Measurements from ENCODE around the gene PHACTR1. TPM values are rescaled to one million over a fixed set of nuclear protein-coding genes. Genes with fewer than 3 reads are reported as not detected.
A peak's percentile ranks its signal among the peaks of the same experiment; 100 is the strongest.

PHACTR1 gene
- total and polyA plus RNA-seq, 2 donors (not counting 1 experiment from before 2014, with no cell fraction given): 0.60 to 1.2 TPM

DNA sequence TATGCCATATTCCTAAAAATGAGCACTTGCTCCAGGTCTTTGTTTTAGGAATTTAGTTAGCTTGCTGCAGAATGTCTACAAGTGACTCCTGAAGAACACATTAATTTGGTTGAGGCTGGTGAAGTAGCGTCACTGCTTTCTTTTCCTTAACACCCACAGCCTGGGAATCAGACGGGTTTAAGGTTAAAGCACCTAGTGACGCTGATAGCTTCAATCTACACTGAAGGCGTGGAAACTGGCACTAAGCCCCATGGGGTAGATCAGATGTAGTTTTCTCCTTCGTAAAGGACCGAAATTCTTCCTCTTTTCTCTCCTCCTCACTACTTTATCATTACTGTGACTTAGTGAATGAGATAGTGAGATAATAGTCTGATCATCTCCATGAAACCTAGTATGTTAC, 521.5 kb downstream of the PHACTR1 start:
- Histone ChIP-seq H3K4me1 (ENCODE audit: control insufficient read depth, extremely low read depth, insufficient read depth, low read length) (no peaks in the 10 kb centered on the region), H3K4me3 (replicated peaks in 1 of 4; ENCODE audit: control extremely low read depth in 1 of 4, insufficient read depth in 1 of 4, low read depth in 3 of 4, low read length in 4 of 4) (no peak overlapping the region), H2AFZ (ENCODE audit: low read length) (no peak overlapping the region), H3K36me3 (ENCODE audit: control insufficient read depth, insufficient read depth, low read length) (no peaks in the 10 kb centered on the region), H3K4me2 (ENCODE audit: extremely low read depth, insufficient read depth, low read length) (no peak overlapping the region), H3K27me3 (ENCODE audit: control insufficient read depth, insufficient read depth, low read length) (no peaks in the 10 kb centered on the region), H3K27ac (ENCODE audit: insufficient read depth, low read length) (no peak overlapping the region), H4K20me1 (ENCODE audit: control insufficient read depth, extremely low read depth, insufficient read depth, low read length) (no peaks in the 10 kb centered on the region), H3K9ac (ENCODE audit: insufficient read depth, low read length) (no peak overlapping the region), H3K9me3 (ENCODE audit: control insufficient read depth, insufficient read depth, low read depth, low read length) (no peaks in the 10 kb centered on the region), H3K79me2 (ENCODE audit: control insufficient read depth, insufficient read depth, low read length) (no peaks in the 10 kb centered on the region)
- TF ChIP-seq EZH2 (IDR thresholded peaks at IDR 0.05; ENCODE audit: low read length, missing control alignments): no peak
- TF ChIP-seq, protein P1, sequence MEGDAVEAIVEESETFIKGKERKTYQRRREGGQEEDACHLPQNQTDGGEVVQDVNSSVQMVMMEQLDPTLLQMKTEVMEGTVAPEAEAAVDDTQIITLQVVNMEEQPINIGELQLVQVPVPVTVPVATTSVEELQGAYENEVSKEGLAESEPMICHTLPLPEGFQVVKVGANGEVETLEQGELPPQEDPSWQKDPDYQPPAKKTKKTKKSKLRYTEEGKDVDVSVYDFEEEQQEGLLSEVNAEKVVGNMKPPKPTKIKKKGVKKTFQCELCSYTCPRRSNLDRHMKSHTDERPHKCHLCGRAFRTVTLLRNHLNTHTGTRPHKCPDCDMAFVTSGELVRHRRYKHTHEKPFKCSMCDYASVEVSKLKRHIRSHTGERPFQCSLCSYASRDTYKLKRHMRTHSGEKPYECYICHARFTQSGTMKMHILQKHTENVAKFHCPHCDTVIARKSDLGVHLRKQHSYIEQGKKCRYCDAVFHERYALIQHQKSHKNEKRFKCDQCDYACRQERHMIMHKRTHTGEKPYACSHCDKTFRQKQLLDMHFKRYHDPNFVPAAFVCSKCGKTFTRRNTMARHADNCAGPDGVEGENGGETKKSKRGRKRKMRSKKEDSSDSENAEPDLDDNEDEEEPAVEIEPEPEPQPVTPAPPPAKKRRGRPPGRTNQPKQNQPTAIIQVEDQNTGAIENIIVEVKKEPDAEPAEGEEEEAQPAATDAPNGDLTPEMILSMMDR (conservative IDR thresholded peaks at IDR 0.05 in 1 of 2, IDR thresholded peaks at IDR 0.05 in 1 of 2; ENCODE audit: low read depth in 1 of 2, low read length in 2 of 2): no peak
- DNase-seq (ENCODE audit: low read depth in 2 of 2): no peak

DNA sequence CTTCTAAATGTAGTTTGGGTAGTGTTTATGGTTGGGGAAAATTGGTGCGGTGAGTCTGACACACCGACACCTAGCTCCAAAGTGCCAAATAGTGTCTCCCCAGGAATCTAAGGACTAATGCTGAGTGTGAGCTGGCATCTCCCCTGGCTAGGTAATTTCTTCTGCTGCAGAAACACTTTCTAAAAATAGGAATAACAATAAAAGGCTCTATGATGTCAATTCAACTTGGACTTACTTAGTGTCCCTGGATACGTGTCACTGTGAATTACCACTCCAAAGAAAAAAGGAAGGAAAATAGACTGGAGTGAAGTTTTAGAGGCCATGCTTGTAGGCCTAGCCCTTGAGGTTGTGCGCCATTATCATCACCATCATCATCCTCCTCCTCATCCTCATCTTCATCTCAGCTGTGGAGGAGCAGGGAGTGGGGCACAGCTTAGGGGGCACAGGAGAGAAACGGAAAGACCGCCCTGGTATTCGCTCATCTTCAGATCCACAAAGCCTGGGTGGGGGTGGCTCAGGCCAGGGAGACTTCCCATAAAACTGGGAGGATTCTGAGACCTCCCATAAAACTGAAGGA, 522.2 kb downstream of the PHACTR1 start:
- Histone ChIP-seq H3K79me2 (ENCODE audit: control insufficient read depth, insufficient read depth, low read length) (no peaks in the 10 kb centered on the region), H2AFZ (ENCODE audit: low read length) (no peak overlapping the region), H3K27me3 (ENCODE audit: control insufficient read depth, insufficient read depth, low read length) (no peaks in the 10 kb centered on the region), H3K36me3 (ENCODE audit: control insufficient read depth, insufficient read depth, low read length) (no peaks in the 10 kb centered on the region), H3K9ac (ENCODE audit: insufficient read depth, low read length) (no peak overlapping the region), H3K4me1 (ENCODE audit: control insufficient read depth, extremely low read depth, insufficient read depth, low read length) (no peaks in the 10 kb centered on the region), H4K20me1 (ENCODE audit: control insufficient read depth, extremely low read depth, insufficient read depth, low read length) (no peaks in the 10 kb centered on the region), H3K4me2 (ENCODE audit: extremely low read depth, insufficient read depth, low read length) (no peak overlapping the region), H3K4me3 (replicated peaks in 1 of 4; ENCODE audit: control extremely low read depth in 1 of 4, insufficient read depth in 1 of 4, low read depth in 3 of 4, low read length in 4 of 4) (no peak overlapping the region), H3K9me3 (ENCODE audit: control insufficient read depth, insufficient read depth, low read depth, low read length) (no peaks in the 10 kb centered on the region), H3K27ac (ENCODE audit: insufficient read depth, low read length) (no peak overlapping the region)
- DNase-seq (ENCODE audit: low read depth in 2 of 2): no peak
- TF ChIP-seq, protein P1 (conservative IDR thresholded peaks at IDR 0.05 in 1 of 2, IDR thresholded peaks at IDR 0.05 in 1 of 2; ENCODE audit: low read depth in 1 of 2, low read length in 2 of 2): no peak
- no peak for TF ChIP-seq EZH2 (IDR thresholded peaks at IDR 0.05; ENCODE audit: low read length, missing control alignments)

DNA sequence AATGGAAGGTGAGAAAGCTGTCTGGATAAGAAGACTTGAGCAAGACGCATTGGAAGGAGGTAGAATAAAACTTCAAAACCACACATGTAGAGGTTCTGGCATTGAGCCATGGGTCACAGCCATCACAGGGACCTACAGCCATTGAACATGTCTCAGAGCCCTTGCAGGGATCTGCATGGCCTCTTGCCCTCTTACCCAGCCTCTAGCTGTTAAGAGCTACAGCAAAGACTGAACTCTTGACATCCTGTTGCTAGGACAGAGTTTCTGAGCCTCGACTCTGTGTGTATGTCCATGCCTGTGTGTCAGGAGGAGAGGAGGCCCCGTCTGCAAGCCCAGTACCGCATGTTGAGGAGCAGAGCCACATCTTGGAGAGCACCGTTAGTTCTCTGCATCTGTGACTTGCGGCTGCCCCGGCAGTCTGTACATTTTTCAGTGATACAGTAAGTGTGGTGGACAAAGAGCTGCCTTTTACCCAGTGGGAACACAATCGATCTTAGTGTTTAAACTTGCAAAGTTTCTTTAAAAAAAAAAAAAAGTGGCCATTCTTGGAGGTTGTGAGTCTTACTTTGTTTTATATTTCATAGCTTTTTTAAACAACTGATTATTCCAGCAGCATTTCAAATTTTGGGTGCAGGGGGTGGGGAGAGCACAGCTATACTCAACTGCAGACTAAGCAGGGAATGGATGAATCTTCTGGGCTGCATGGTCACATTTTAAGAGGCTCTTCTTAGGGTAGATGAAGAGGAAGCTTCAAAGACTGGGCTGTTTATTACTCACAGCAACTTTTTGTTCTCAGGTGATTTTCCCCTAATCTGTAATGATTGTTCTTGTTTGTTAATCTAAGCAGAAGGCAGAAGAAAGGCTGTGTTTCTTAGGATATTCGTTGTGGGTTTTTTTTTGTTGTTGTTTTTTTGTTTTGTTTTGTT, 523.2 kb downstream of the PHACTR1 start:
- H3K27ac ChIP-seq (ENCODE audit: insufficient read depth, low read length): no peak overlapping the region
- H3K4me1 ChIP-seq (ENCODE audit: control insufficient read depth, extremely low read depth, insufficient read depth, low read length): no peaks in the 10 kb centered on the region
- no peaks in the 10 kb centered on the region for H3K79me2 ChIP-seq (ENCODE audit: control insufficient read depth, insufficient read depth, low read length)
- H2AFZ ChIP-seq (ENCODE audit: low read length): no peak overlapping the region
- DNase-seq (ENCODE audit: low read depth in 2 of 2): peak; percentile 46 to 70
- no peaks in the 10 kb centered on the region for H4K20me1 ChIP-seq (ENCODE audit: control insufficient read depth, extremely low read depth, insufficient read depth, low read length)
- no peaks in the 10 kb centered on the region for H3K27me3 ChIP-seq (ENCODE audit: control insufficient read depth, insufficient read depth, low read length)
- no peaks in the 10 kb centered on the region for H3K9me3 ChIP-seq (ENCODE audit: control insufficient read depth, insufficient read depth, low read depth, low read length)
- H3K4me2 ChIP-seq (ENCODE audit: extremely low read depth, insufficient read depth, low read length): no peak overlapping the region
- TF ChIP-seq EZH2 (IDR thresholded peaks at IDR 0.05; ENCODE audit: low read length, missing control alignments): no peak
- TF ChIP-seq, protein P1 (conservative IDR thresholded peaks at IDR 0.05 in 1 of 2, IDR thresholded peaks at IDR 0.05 in 1 of 2; ENCODE audit: low read depth in 1 of 2, low read length in 2 of 2): no peak
- no peaks in the 10 kb centered on the region for H3K36me3 ChIP-seq (ENCODE audit: control insufficient read depth, insufficient read depth, low read length)
- no peak overlapping the region for H3K9ac ChIP-seq (ENCODE audit: insufficient read depth, low read length)
- no peak overlapping the region for H3K4me3 ChIP-seq (replicated peaks in 1 of 4; ENCODE audit: control extremely low read depth in 1 of 4, insufficient read depth in 1 of 4, low read depth in 3 of 4, low read length in 4 of 4)

Data from fibroblast of lung (primary cell).